ENCODE data around the gene PPP1R18. TPM values are rescaled to one million over a fixed set of nuclear protein-coding genes. Genes with fewer than 3 reads are reported as not detected.

Gene PPP1R18
- total and polyA plus RNA-seq, 9 of the 15 experiments (the other 6 are each of a cell fraction or from before 2014, with no cell fraction given): 12.0 to 99.2 (median 42.6) TPM

DNA sequence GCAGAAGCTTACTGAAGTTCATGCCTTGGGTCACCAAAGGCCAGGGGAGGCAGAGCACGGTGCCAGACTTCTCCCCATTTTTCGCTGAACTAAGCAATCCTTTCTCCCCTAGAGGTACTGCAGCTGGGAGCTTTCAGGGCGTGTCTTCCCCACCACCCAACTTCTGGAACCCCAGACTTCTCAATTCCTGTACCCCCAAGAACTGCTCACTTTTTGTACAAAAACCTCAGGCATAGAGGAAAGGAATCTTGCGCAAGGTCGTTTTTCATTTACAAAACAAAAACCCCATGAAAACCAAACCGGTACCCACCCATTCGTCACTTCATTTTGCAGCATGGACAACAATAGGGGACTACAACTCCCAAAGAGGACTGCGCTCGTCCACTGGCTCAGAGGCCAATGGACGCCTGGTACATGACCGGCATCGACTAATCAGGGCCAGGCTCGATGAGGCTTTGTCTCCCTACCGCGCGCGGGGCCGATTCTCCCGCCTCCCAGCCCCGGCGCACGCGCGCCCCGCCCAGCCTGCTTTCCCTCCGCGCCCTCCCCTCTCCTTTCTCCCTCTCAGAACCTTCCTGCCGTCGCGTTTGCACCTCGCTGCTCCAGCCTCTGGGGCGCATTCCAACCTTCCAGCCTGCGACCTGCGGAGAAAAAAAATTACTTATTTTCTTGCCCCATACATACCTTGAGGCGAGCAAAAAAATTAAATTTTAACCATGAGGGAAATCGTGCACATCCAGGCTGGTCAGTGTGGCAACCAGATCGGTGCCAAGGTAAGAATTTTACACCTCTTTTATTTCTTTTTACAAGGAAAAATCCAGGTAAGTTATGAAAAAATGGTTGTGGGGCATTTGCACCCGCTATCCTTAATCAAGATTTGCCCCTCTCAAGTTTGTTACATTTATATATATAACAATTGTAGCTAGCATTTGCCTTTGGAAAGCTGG, 33.6 kb upstream of the PPP1R18 start, which contains the start of gene TUBB (continued):
- TF ChIP-seq CTCF (IDR thresholded peaks at IDR 0.05 in 2 of 3, conservative IDR thresholded peaks at IDR 0.05 in 1 of 3; ENCODE audit: insufficient read depth in 2 of 3, low read depth in 1 of 3, low read length in 3 of 3) (peak in 2 of 3 experiments; percentile 13 to 14; a peak in 2 of 6 replicates), RB1 (IDR thresholded peaks at IDR 0.05; ENCODE audit: low read depth) (peak; percentile 92), ZNF408 (CRISPR knock-in tag; IDR thresholded peaks at IDR 0.05; ENCODE audit: low read depth) (no peak), CCNT2 (IDR thresholded peaks at IDR 0.05; ENCODE audit: borderline replicate concordance, extremely low read depth, insufficient read length, low read depth, low read length) (peak; percentile 62), USF2 (CRISPR knock-in tag; IDR thresholded peaks at IDR 0.05) (peak; percentile 69), RBBP5 (IDR thresholded peaks at IDR 0.05; ENCODE audit: borderline replicate concordance, insufficient read depth, low read length, poor library complexity, severe bottlenecking) (peak; percentile 34), ARID1B (IDR thresholded peaks at IDR 0.05) (peak; percentile 5; the same call in 1 of the 2 replicates), ZBTB17 (CRISPR knock-in tag; IDR thresholded peaks at IDR 0.05) (peak; percentile 63), SETDB1 (IDR thresholded peaks at IDR 0.05; ENCODE audit: low read length) (peak; percentile 30), BCOR (IDR thresholded peaks at IDR 0.05) (peak; percentile 45; the same call in 1 of the 2 replicates), BHLHE40 (IDR thresholded peaks at IDR 0.05; ENCODE audit: low read length) (peak; percentile 73), MEIS2 (IDR thresholded peaks at IDR 0.05; ENCODE audit: partially characterized antibody) (peak; percentile 86), ZMIZ1 (IDR thresholded peaks at IDR 0.05; ENCODE audit: low read depth in 2 of 2, low read length in 2 of 2) (peak in 1 of 2 experiments; percentile 85; a peak in 2 of 4 replicates), TFAP4 (CRISPR knock-in tag; IDR thresholded peaks at IDR 0.05; ENCODE audit: borderline replicate concordance) (peak; percentile 72; the same call in 1 of the 2 replicates), SMC3 (conservative IDR thresholded peaks at IDR 0.05; ENCODE audit: insufficient read depth, low read depth, low read length) (peak; percentile 41; the same call in 1 of the 2 replicates)
- TF ChIP-seq, protein P1, sequence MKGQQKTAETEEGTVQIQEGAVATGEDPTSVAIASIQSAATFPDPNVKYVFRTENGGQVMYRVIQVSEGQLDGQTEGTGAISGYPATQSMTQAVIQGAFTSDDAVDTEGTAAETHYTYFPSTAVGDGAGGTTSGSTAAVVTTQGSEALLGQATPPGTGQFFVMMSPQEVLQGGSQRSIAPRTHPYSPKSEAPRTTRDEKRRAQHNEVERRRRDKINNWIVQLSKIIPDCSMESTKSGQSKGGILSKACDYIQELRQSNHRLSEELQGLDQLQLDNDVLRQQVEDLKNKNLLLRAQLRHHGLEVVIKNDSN (CRISPR knock-in tag; IDR thresholded peaks at IDR 0.05): peak; percentile 79
